D721Med (cell line): ENCODE data around the gene BRICD5.

ENCODE experiments used
- DNase-seq: peaks from one replicate; pipeline ENCODE4 v3.0.0; 2011; ENCODE audit warnings: low spot score; ENCODE audit not compliant: insufficient read length
- FAIRE-seq: peaks from 2 replicates; lab custom pipeline; 2011; peaks lifted over from hg19 to GRCh38; lab: Jason Lieb, UNC
- TF ChIP-seq, protein P1 (sequence below): IDR thresholded peaks from 2 replicates; pipeline ENCODE4 v1.5.1; 2012; ENCODE audit warnings: mild to moderate bottlenecking, control low read depth; ENCODE audit not compliant: insufficient read depth; ENCODE audit errors: missing control alignments

The BRICD5 gene

GRCh38 chr16:2195322-2196161 lies 15.1 kb downstream of the BRICD5 start:
- no peak for DNase-seq
- no peak for FAIRE-seq
- TF ChIP-seq, protein P1, sequence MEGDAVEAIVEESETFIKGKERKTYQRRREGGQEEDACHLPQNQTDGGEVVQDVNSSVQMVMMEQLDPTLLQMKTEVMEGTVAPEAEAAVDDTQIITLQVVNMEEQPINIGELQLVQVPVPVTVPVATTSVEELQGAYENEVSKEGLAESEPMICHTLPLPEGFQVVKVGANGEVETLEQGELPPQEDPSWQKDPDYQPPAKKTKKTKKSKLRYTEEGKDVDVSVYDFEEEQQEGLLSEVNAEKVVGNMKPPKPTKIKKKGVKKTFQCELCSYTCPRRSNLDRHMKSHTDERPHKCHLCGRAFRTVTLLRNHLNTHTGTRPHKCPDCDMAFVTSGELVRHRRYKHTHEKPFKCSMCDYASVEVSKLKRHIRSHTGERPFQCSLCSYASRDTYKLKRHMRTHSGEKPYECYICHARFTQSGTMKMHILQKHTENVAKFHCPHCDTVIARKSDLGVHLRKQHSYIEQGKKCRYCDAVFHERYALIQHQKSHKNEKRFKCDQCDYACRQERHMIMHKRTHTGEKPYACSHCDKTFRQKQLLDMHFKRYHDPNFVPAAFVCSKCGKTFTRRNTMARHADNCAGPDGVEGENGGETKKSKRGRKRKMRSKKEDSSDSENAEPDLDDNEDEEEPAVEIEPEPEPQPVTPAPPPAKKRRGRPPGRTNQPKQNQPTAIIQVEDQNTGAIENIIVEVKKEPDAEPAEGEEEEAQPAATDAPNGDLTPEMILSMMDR, result no peak

DNA sequence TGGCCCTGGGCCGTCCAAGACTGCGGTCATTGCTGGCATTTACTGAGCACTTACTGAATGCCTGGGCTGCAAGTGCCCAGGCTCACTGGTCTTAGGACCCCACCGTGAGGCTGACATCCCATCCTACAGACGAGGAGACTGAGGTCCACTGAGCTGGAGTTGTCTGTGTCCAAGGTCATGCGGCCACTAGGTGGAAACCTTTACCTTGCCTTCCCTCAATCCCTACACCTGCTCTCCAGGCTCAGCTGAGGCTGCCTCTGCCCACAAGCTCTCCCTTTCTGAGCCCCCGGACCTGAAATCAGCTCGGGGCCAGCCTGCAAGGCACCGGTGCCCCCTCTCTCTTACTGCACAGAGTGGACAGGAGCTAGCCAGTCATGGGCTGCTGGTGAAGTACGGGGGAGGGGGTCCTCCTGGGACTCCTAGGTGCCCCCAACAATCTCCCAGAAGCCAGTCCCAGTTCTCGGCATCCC lies 15.8 kb downstream of the BRICD5 start:
- TF ChIP-seq, protein P1, result peak; percentile 48
- DNase-seq (peak; percentile 75), FAIRE-seq (no peak)

GRCh38 chr16:2194166-2194834 lies 16.4 kb downstream of the BRICD5 start:
- DNase-seq, result no peak
- TF ChIP-seq, protein P1, result no peak
- FAIRE-seq, result no peak

GRCh38 chr16:2191446-2191706 lies 19.3 kb downstream of the BRICD5 start:
- no peak for FAIRE-seq
- TF ChIP-seq, protein P1, result no peak
- no peak for DNase-seq

GRCh38 chr16:2190659-2191445 lies 19.8 kb downstream of the BRICD5 start:
- DNase-seq (no peak), FAIRE-seq (no peak)
- TF ChIP-seq, protein P1, result no peak

- DNase-seq (no peak), FAIRE-seq (no peak)
- TF ChIP-seq, protein P1, result no peak
Observed at GRCh38 chr16:2190002-2190658, 20.5 kb downstream of the BRICD5 start.
